ENCODE measurements around the gene B4GALT1. TPM values are rescaled to one million over a fixed set of nuclear protein-coding genes. Genes with fewer than 3 reads are reported as not detected.

The B4GALT1 gene
- total RNA-seq, 4 donors from 2014 or later, result 13.1 to 66.3 (median 37.1) TPM

GRCh38 chr9:33128570-33128969, 38.6 kb downstream of the B4GALT1 start:
- no peak overlapping the region for H3K27ac ChIP-seq
- DNase-seq, result no peak
- no peaks in the 10 kb centered on the region for H3K9me3 ChIP-seq
- TF ChIP-seq CTCF (IDR thresholded peaks at IDR 0.05) (no peak), POLR2A (IDR thresholded peaks at IDR 0.05) (no peak)
- H3K4me3 ChIP-seq, result no peak overlapping the region
- H3K36me3 ChIP-seq, result no peaks in the 10 kb centered on the region
- H3K4me1 ChIP-seq, result peaks cover 0 to 16% of the 10 kb centered on the region in 2 donors
- intact Hi-C loops (cut with DNase I; ENCODE audit: low total_unique reads), result no loop called here
- H3K27me3 ChIP-seq, result no peaks in the 10 kb centered on the region

GRCh38 chr9:33127881-33128280, 39.3 kb downstream of the B4GALT1 start:
- intact Hi-C loops (cut with DNase I; ENCODE audit: low total_unique reads), result no loop called here
- Histone ChIP-seq H3K9me3 (no peaks in the 10 kb centered on the region), H3K27ac (no peak overlapping the region), H3K27me3 (no peaks in the 10 kb centered on the region), H3K36me3 (no peaks in the 10 kb centered on the region), H3K4me1 (peaks cover 0 to 16% of the 10 kb centered on the region in 2 donors), H3K4me3 (no peak overlapping the region)
- DNase-seq, result no peak
- TF ChIP-seq POLR2A (IDR thresholded peaks at IDR 0.05) (no peak), CTCF (IDR thresholded peaks at IDR 0.05) (no peak)

- no peak for DNase-seq
- Histone ChIP-seq H3K9me3 (no peaks in the 10 kb centered on the region), H3K27me3 (no peaks in the 10 kb centered on the region), H3K36me3 (no peaks in the 10 kb centered on the region), H3K4me3 (no peak overlapping the region), H3K4me1 (peaks cover 0 to 16% of the 10 kb centered on the region in 2 donors), H3K27ac (no peak overlapping the region)
- intact Hi-C loops (cut with DNase I; ENCODE audit: low total_unique reads), result no loop called here
- no peak for TF ChIP-seq CTCF (IDR thresholded peaks at IDR 0.05)
- TF ChIP-seq POLR2A (IDR thresholded peaks at IDR 0.05), result no peak
These were observed 41.0 kb downstream of the B4GALT1 start for GRCh38 chr9:33125871-33126823.

GRCh38 chr9:33125461-33125860, 41.7 kb downstream of the B4GALT1 start:
- Histone ChIP-seq H3K27ac (no peak overlapping the region), H3K4me1 (peaks cover 0 to 16% of the 10 kb centered on the region in 2 donors), H3K9me3 (no peaks in the 10 kb centered on the region), H3K27me3 (no peaks in the 10 kb centered on the region), H3K4me3 (no peak overlapping the region), H3K36me3 (no peaks in the 10 kb centered on the region)
- intact Hi-C loops (cut with DNase I; ENCODE audit: low total_unique reads), result no loop called here
- TF ChIP-seq CTCF (IDR thresholded peaks at IDR 0.05) (no peak), POLR2A (IDR thresholded peaks at IDR 0.05) (no peak)
- no peak for DNase-seq

GRCh38 chr9:33124751-33125381, 42.3 kb downstream of the B4GALT1 start:
- peak overlapping the region in 1 of 2 donors; percentile 26 for H3K27ac ChIP-seq
- no peaks in the 10 kb centered on the region for H3K36me3 ChIP-seq

More at GRCh38 chr9:33124751-33125381, 42.3 kb downstream of the B4GALT1 start:
- Histone ChIP-seq H3K4me1 (peaks cover 0 to 16% of the 10 kb centered on the region in 2 donors), H3K4me3 (no peak overlapping the region), H3K9me3 (no peaks in the 10 kb centered on the region), H3K27me3 (no peaks in the 10 kb centered on the region)
- TF ChIP-seq POLR2A (IDR thresholded peaks at IDR 0.05) (no peak), CTCF (IDR thresholded peaks at IDR 0.05) (peak in 3 of 4 experiments; percentile 11 to 24 (median 17))
- no peak for DNase-seq
- intact Hi-C loops (cut with DNase I; ENCODE audit: low total_unique reads), result no loop called here

Data from uterus (tissue), 4 donors.